ENCODE measurements around the gene DMAC2L.

DMAC2L gene

GRCh38 chr14:50288146-50288545 lies 24.0 kb upstream of the DMAC2L start:
- FAIRE-seq (no peak), DNase-seq (ENCODE audit: insufficient read length, low spot score) (no peak)
- TF ChIP-seq CTCF (IDR thresholded peaks at IDR 0.05; ENCODE audit: insufficient read depth, missing control alignments), result no peak

GRCh38 chr14:50290306-50290705 lies 21.8 kb upstream of the DMAC2L start:
- TF ChIP-seq CTCF (IDR thresholded peaks at IDR 0.05; ENCODE audit: insufficient read depth, missing control alignments), result no peak
- FAIRE-seq (no peak), DNase-seq (ENCODE audit: insufficient read length, low spot score) (no peak)

- FAIRE-seq, result no peak
- no peak for TF ChIP-seq CTCF (IDR thresholded peaks at IDR 0.05; ENCODE audit: insufficient read depth, missing control alignments)
- no peak for DNase-seq (ENCODE audit: insufficient read length, low spot score)
Observed at GRCh38 chr14:50299585-50299984, 12.5 kb upstream of the DMAC2L start.

- no peak for TF ChIP-seq CTCF (IDR thresholded peaks at IDR 0.05; ENCODE audit: insufficient read depth, missing control alignments)
- FAIRE-seq (no peak), DNase-seq (ENCODE audit: insufficient read length, low spot score) (no peak)
Observed at GRCh38 chr14:50301914-50302313, 10.2 kb upstream of the DMAC2L start.

GRCh38 chr14:50303744-50304471 lies 8.2 kb upstream of the DMAC2L start:
- FAIRE-seq, result no peak
- TF ChIP-seq CTCF (IDR thresholded peaks at IDR 0.05; ENCODE audit: insufficient read depth, missing control alignments), result no peak
- no peak for DNase-seq (ENCODE audit: insufficient read length, low spot score)

GRCh38 chr14:50308363-50308915 lies 3.7 kb upstream of the DMAC2L start:
- FAIRE-seq, result no peak
- no peak for DNase-seq (ENCODE audit: insufficient read length, low spot score)
- no peak for TF ChIP-seq CTCF (IDR thresholded peaks at IDR 0.05; ENCODE audit: insufficient read depth, missing control alignments)

- TF ChIP-seq CTCF (IDR thresholded peaks at IDR 0.05; ENCODE audit: insufficient read depth, missing control alignments), result no peak
- no peak for DNase-seq (ENCODE audit: insufficient read length, low spot score)
- FAIRE-seq, result no peak
Observed at GRCh38 chr14:50310445-50310844, 1.7 kb upstream of the DMAC2L start.

Measured in D721Med (cell line).